CD4-positive, alpha-beta memory T cell (primary cell): ENCODE data around the gene NFE2L3. TPM values are rescaled to one million over a fixed set of nuclear protein-coding genes. Genes with fewer than 3 reads are reported as not detected.

Experiments used
- CTCF ChIA-PET: fragments of 350-600 bp; sonication (Branson Sonifier 250); formaldehyde crosslinking; loops from one replicate; lab custom pipeline; 2021; ENCODE audit warnings: inconsistent platforms; ENCODE audit not compliant: partially characterized antibody; lab: Charles Lee
- POLR2A ChIA-PET: fragments of 350-600 bp; sonication (Branson Sonifier 250); formaldehyde crosslinking; loops from one replicate; lab custom pipeline; 2021; ENCODE audit not compliant: partially characterized antibody; lab: Charles Lee
- DNase-seq, 5 donors: peaks; one replicate each; pipeline versions ENCODE4 v3.0.0 to v3.0.0-alpha.2; 2020 to 2022; ENCODE audit warnings: mixed read lengths in 1 of 5
- H3K27ac ChIP-seq: one replicate; pipeline ENCODE4 v1.7.0; 2013; ENCODE audit warnings: low read depth, low read length
- H3K27me3 ChIP-seq: 2 replicates; pipeline ENCODE4 v1.7.0; 2013; ENCODE audit warnings: mild to moderate bottlenecking, low read length, moderate library complexity; ENCODE audit not compliant: insufficient read depth
- H3K36me3 ChIP-seq: 2 replicates; pipeline ENCODE4 v1.7.0; 2013; ENCODE audit warnings: mild to moderate bottlenecking, low read length, moderate library complexity; ENCODE audit not compliant: insufficient read depth
- H3K4me1 ChIP-seq: 2 replicates; pipeline ENCODE4 v1.7.0; 2013; ENCODE audit warnings: mild to moderate bottlenecking, low read length, moderate library complexity; ENCODE audit not compliant: insufficient read depth
- H3K4me3 ChIP-seq, 2 donors: one replicate each; pipeline ENCODE4 v1.7.0; 2013; ENCODE audit warnings: low read length in 2 of 2, mild to moderate bottlenecking in 1 of 2
- H3K9me3 ChIP-seq, 2 donors: one replicate each; pipeline ENCODE4 v1.7.0; 2013; ENCODE audit warnings: low read length in 2 of 2, control low read depth in 1 of 2; ENCODE audit not compliant: control insufficient read depth in 1 of 2
- H3K27ac Mint-ChIP-seq, 7 donors: one replicate each; pipeline ENCODE4 v1.8.0; 2020 to 2021; ENCODE audit warnings: mixed read lengths in 7 of 7, mild to moderate bottlenecking in 6 of 7, inconsistent platforms in 3 of 7, moderate library complexity in 3 of 7
- H3K27me3 Mint-ChIP-seq, 2 donors: one replicate each; pipeline ENCODE4 v1.8.0; 2020 to 2021; ENCODE audit warnings: mixed read lengths in 2 of 2
- H3K36me3 Mint-ChIP-seq, 2 donors: one replicate each; pipeline ENCODE4 v1.8.0; 2020 to 2021; ENCODE audit warnings: mixed read lengths in 2 of 2, inconsistent platforms in 1 of 2, mild to moderate bottlenecking in 1 of 2
- H3K4me1 Mint-ChIP-seq, 4 donors: one replicate each; pipeline ENCODE4 v1.8.0; 2020 to 2021; ENCODE audit warnings: mixed read lengths in 4 of 4, mild to moderate bottlenecking in 1 of 4
- H3K4me3 Mint-ChIP-seq, 8 donors: one replicate each; pipeline ENCODE4 v1.8.0; 2020 to 2021; ENCODE audit warnings: mixed read lengths in 8 of 8, mild to moderate bottlenecking in 7 of 8, moderate library complexity in 6 of 8, inconsistent platforms in 3 of 8
- H3K9me3 Mint-ChIP-seq, 8 donors: one replicate each; pipeline ENCODE4 v1.8.0; 2020 to 2021; ENCODE audit warnings: mixed read lengths in 8 of 8, mild to moderate bottlenecking in 5 of 8, inconsistent platforms in 3 of 8, moderate library complexity in 1 of 8
- intact Hi-C: fragments of 100-400 bp; cut with micrococcal nuclease; formaldehyde crosslinking; loops from one replicate; pipeline ENCODE4 v1.15.1; 2023
- polyA plus RNA-seq, 2 donors: library from polyadenylated mRNA; unstranded; fragments of 300-500 nt; fragmentation: Illumina TruSeq; gene quantifications; one replicate each; pipeline ENCODE4 v1.2.3, GENCODE V29; 2021
- total RNA-seq, 2 experiments: library from RNA; stranded (reverse); gene quantifications; one replicate each; pipeline ENCODE4 v1.2.3, GENCODE V29; 2021

NFE2L3 gene, protein sequence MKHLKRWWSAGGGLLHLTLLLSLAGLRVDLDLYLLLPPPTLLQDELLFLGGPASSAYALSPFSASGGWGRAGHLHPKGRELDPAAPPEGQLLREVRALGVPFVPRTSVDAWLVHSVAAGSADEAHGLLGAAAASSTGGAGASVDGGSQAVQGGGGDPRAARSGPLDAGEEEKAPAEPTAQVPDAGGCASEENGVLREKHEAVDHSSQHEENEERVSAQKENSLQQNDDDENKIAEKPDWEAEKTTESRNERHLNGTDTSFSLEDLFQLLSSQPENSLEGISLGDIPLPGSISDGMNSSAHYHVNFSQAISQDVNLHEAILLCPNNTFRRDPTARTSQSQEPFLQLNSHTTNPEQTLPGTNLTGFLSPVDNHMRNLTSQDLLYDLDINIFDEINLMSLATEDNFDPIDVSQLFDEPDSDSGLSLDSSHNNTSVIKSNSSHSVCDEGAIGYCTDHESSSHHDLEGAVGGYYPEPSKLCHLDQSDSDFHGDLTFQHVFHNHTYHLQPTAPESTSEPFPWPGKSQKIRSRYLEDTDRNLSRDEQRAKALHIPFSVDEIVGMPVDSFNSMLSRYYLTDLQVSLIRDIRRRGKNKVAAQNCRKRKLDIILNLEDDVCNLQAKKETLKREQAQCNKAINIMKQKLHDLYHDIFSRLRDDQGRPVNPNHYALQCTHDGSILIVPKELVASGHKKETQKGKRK
- total RNA-seq: 1 to 10 TPM; 7.5 to 7.9 TPM
- 1 to 10 TPM; 7.9 to 9.6 TPM for polyA plus RNA-seq

DNA sequence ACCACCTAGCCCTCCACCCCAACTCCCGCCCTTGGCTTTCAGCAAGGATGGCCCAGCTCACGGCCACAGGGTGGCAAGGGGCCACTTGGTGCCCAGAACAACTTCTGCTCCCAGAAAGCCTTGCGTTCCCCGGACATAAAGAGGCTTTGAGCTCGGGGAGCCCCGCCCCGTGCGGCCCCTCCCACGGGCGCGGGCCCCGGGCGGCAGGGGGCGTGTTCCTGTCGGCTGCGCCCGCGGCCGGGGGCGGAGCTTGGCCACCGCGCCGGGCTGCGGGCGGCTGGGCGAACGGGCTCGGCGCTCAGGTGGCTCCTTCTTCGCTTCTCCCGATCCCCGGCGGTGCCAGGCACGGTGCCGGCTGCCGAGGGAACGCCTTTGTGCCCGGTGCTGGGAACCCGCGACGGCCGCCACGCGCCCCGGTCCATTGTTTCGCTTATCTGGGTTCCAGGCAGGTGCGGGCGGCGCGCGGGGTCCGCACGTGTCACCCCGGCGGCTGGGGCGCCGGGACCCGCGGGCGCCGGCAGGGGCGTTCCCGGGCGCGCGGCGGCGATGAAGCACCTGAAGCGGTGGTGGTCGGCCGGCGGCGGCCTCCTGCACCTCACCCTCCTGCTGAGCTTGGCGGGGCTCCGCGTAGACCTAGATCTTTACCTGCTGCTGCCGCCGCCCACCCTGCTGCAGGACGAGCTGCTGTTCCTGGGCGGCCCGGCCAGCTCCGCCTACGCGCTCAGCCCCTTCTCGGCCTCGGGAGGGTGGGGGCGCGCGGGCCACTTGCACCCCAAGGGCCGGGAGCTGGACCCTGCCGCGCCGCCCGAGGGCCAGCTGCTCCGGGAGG, at the start of gene NFE2L3:
TSS of gene NFE2L3 (plus strand) at position 246 of the 829 bp plus-strand sequence. CDS start at position 547, 301 bp downstream.
- no peaks in the 10 kb centered on the region for H3K27me3 ChIP-seq
- CTCF ChIA-PET: interaction anchor here (0.9 to 4.0 kb wide), 17 partner anchors 8 to 260 kb away, joined by 3 to 32 read pairs (median 4); no protein-coding TSS in a partner anchor
- peaks cover 42 to 56% (median 49%) of the 10 kb centered on the region in 4 donors for H3K4me1 Mint-ChIP-seq
- peak within 1 kb of the TSS; percentile 94 to 98 (median 96) for H3K27ac Mint-ChIP-seq
- no peaks in the 10 kb centered on the region for H3K9me3 ChIP-seq
- H3K27me3 Mint-ChIP-seq: no peaks in the 10 kb centered on the region
- intact Hi-C loops: loop anchor here (1.0 to 5.0 kb wide), 4 partner anchors 15 to 201 kb away; partner anchors contain the start of gene HNRNPA2B1
- peak within 1 kb of the TSS; percentile 89 to 93 for H3K4me3 ChIP-seq
- POLR2A ChIA-PET: interaction anchor here (0.7 to 4.4 kb wide), 17 partner anchors 9 to 259 kb away, joined by 3 to 223 read pairs (median 8); partner anchors contain the start of genes CBX3, HNRNPA2B1 and SNX10
- H3K36me3 Mint-ChIP-seq: peaks cover 0 to 14% of the 10 kb centered on the region in 2 donors
- H3K9me3 Mint-ChIP-seq: peaks cover 0 to 1% (median 0%) of the 10 kb centered on the region in 8 donors
- peaks cover 52% of the 10 kb centered on the region for H3K4me1 ChIP-seq
- peak; percentile 80 to 84 (median 81) for DNase-seq
- peak within 1 kb of the TSS; percentile 91 to 99 (median 96) for H3K4me3 Mint-ChIP-seq
- H3K27ac ChIP-seq: peak within 1 kb of the TSS; percentile 79
- no peaks in the 10 kb centered on the region for H3K36me3 ChIP-seq

DNA sequence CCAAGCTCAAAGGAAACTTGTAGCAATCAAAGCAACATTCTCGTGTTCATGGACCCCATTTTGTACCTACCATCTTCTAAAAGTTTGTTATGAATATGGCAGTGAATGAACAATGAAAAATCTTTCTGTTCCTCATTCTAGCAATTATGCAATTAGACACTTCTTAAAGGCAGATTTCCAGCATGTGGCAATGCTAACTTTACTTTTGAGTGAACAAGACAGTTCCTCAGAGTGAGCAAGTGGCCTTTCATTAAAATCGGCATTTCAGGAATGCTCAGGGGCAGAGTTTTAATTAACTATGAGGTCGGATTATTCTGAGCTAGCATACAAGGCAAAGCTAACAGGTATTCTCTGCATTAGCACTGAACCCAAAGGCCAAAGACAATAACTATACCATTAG, 48.4 kb upstream of the NFE2L3 start:
- H3K27me3 Mint-ChIP-seq: no peaks in the 10 kb centered on the region
- no peak for DNase-seq
- Histone ChIP-seq H3K36me3 (no peaks in the 10 kb centered on the region), H3K4me3 (no peak overlapping the region), H3K9me3 (no peaks in the 10 kb centered on the region), H3K27ac (no peak overlapping the region), H3K4me1 (peaks cover 18% of the 10 kb centered on the region), H3K27me3 (no peaks in the 10 kb centered on the region)
- intact Hi-C loops: no loop called here
- H3K36me3 Mint-ChIP-seq: no peaks in the 10 kb centered on the region
- H3K4me3 Mint-ChIP-seq: no peak overlapping the region
- ChIA-PET POLR2A (no interaction called here), CTCF (interaction anchor here (2.3 to 3.3 kb wide), 2 partner anchors 13 to 94 kb away, joined by 5 to 19 read pairs; no protein-coding TSS in a partner anchor)
- no peak overlapping the region for H3K27ac Mint-ChIP-seq
- peaks cover 4 to 26% (median 9%) of the 10 kb centered on the region in 4 donors for H3K4me1 Mint-ChIP-seq
- peaks cover 0 to 2% (median 0%) of the 10 kb centered on the region in 8 donors for H3K9me3 Mint-ChIP-seq

DNA sequence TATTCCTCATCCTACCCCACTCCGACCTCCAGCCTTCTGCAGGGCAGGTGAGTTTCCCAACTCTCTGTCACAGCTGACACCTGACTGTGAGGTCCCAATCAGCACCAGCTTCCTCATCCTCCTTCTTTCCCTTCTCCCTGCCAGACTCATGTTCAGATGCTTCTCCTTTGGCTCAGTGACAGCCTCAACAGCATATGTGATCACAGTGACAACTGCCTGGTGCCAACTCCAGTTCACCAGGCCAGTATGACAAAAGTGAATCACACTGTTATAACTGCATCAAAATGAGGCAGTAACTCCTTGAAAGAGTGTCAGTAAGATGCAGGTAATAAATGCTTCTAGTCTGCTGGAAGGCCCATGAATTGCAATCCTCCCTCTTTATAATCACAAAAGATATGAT, 46.8 kb upstream of the NFE2L3 start:
- POLR2A ChIA-PET: no interaction called here
- Histone ChIP-seq H3K36me3 (no peaks in the 10 kb centered on the region), H3K4me1 (peaks cover 17% of the 10 kb centered on the region), H3K27me3 (no peaks in the 10 kb centered on the region), H3K9me3 (no peaks in the 10 kb centered on the region), H3K4me3 (no peak overlapping the region), H3K27ac (no peak overlapping the region)
- Mint-ChIP-seq H3K9me3 (peaks cover 0 to 2% (median 0%) of the 10 kb centered on the region in 8 donors), H3K36me3 (no peaks in the 10 kb centered on the region), H3K4me1 (peaks cover 4 to 21% (median 9%) of the 10 kb centered on the region in 4 donors), H3K27ac (peak overlapping the region in 1 of 7 donors; percentile 7), H3K4me3 (no peak overlapping the region), H3K27me3 (no peaks in the 10 kb centered on the region)
- intact Hi-C loops: no loop called here
- CTCF ChIA-PET: interaction anchor here (1.3 to 3.3 kb wide), 3 partner anchors 13 to 92 kb away, joined by 3 to 19 read pairs (median 5); no protein-coding TSS in a partner anchor
- DNase-seq: no peak

DNA sequence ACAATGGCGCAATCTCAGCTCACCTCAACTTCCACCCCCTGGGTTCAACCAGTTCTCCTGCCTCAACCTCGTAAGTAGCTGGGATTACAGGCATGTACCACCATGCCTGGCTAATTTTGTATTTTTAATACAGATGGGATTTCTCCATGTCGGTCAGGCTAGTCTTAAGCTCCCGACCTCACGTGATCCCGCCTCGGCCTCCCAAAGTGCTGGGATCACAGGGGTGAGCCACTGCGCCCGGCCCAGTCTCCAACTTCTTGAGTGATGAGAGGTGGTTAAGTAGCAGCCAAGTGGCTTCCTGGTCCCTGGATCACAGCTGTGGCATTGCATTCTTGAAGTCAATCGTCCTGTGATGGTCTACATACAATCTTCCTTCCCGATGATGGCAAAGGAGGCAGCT, 46.1 kb upstream of the NFE2L3 start:
- no peaks in the 10 kb centered on the region for H3K36me3 Mint-ChIP-seq
- Histone ChIP-seq H3K4me1 (peaks cover 17% of the 10 kb centered on the region), H3K27ac (no peak overlapping the region), H3K27me3 (no peaks in the 10 kb centered on the region), H3K4me3 (no peak overlapping the region), H3K9me3 (no peaks in the 10 kb centered on the region), H3K36me3 (no peaks in the 10 kb centered on the region)
- intact Hi-C loops: loop anchor here (1.0 kb wide), 1 partner anchor 9 kb away; no protein-coding TSS in a partner anchor
- peaks cover 0 to 2% (median 0%) of the 10 kb centered on the region in 8 donors for H3K9me3 Mint-ChIP-seq
- H3K4me1 Mint-ChIP-seq: peaks cover 4 to 15% (median 9%) of the 10 kb centered on the region in 4 donors
- H3K27me3 Mint-ChIP-seq: no peaks in the 10 kb centered on the region
- POLR2A ChIA-PET: no interaction called here
- CTCF ChIA-PET: interaction anchor here (1.0 to 3.3 kb wide), 3 partner anchors 14 to 210 kb away, joined by 3 to 19 read pairs (median 3); no protein-coding TSS in a partner anchor
- no peak overlapping the region for H3K4me3 Mint-ChIP-seq
- H3K27ac Mint-ChIP-seq: no peak overlapping the region
- no peak for DNase-seq

DNA sequence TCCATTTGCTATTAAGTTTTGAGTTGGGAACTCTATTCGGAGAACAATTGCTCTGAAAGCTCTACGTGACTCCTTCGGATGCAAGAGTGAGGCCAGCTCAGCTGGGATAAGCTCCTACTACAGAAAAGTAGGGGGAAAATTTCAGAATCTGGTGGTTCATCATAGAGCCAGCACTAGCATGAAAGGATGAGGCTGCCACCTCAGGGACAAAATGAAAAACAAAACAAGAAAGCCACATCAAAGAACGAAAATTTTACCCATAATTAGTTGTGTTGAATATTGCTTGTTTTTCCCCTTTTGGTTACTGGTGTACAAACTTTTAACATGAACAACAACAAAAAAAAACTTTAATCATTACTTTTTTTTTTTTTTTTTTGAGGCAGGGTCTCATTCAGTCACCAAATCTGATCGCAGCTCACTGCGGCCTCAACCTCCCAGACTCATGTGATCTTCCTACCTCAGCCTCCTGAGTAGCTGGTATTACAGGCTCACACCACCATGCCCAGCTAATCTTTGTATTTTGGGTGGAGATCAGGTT, 39.7 kb upstream of the NFE2L3 start:
- peak overlapping the region in 2 of 8 donors; percentile 17 to 39 for H3K4me3 Mint-ChIP-seq
- H3K36me3 Mint-ChIP-seq: no peaks in the 10 kb centered on the region
- no peaks in the 10 kb centered on the region for H3K9me3 Mint-ChIP-seq
- no peak overlapping the region for H3K27ac ChIP-seq
- peak in 4 of 5 donors; percentile 22 to 38 (median 31) for DNase-seq
- intact Hi-C loops: loop anchor here (1.0 to 5.0 kb wide), 2 partner anchors 21 to 35 kb away; no protein-coding TSS in a partner anchor
- ChIA-PET POLR2A (interaction anchor here (1.1 to 2.0 kb wide), 4 partner anchors 14 to 40 kb away, joined by 3 to 8 read pairs (median 4); partner anchors contain the start of gene NFE2L3), CTCF (interaction anchor here (0.7 to 7.2 kb wide), 14 partner anchors 8 to 253 kb away, joined by 3 to 116 read pairs (median 4); no protein-coding TSS in a partner anchor)
- no peaks in the 10 kb centered on the region for H3K9me3 ChIP-seq
- H3K36me3 ChIP-seq: no peaks in the 10 kb centered on the region
- peak overlapping the region in 6 of 7 donors; percentile 20 to 61 (median 30) for H3K27ac Mint-ChIP-seq
- no peaks in the 10 kb centered on the region for H3K27me3 ChIP-seq
- H3K4me3 ChIP-seq: no peak overlapping the region
- H3K4me1 ChIP-seq: peaks cover 16% of the 10 kb centered on the region
- H3K27me3 Mint-ChIP-seq: no peaks in the 10 kb centered on the region
- peaks cover 6 to 14% (median 9%) of the 10 kb centered on the region in 4 donors for H3K4me1 Mint-ChIP-seq

DNA sequence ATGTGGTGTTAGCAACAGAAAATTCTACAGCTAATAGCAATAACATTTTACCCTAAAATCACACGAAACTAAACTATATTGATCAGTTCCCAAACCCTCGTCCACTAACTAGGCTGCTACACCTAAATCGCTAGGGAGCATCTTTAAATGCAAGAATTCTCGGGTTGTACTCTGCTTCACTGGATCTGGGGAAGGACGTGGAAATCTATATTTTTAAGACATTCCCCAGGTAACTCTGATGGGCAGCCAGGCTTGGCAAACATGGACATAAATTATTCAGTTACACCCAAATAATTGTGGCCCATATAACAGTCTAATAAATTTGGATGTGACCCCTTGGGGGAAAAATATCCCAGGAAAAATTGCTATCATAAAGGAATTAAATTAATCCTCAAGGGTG, 36.3 kb upstream of the NFE2L3 start:
- Mint-ChIP-seq H3K4me3 (no peak overlapping the region), H3K9me3 (no peaks in the 10 kb centered on the region), H3K27me3 (peaks cover under 1 to 2% of the 10 kb centered on the region in 2 donors), H3K36me3 (no peaks in the 10 kb centered on the region), H3K27ac (no peak overlapping the region), H3K4me1 (peaks cover 6 to 14% (median 10%) of the 10 kb centered on the region in 4 donors)
- no peaks in the 10 kb centered on the region for H3K9me3 ChIP-seq
- intact Hi-C loops: no loop called here
- no peaks in the 10 kb centered on the region for H3K27me3 ChIP-seq
- peaks cover 16% of the 10 kb centered on the region for H3K4me1 ChIP-seq
- ChIA-PET POLR2A (no interaction called here), CTCF (interaction anchor here (3.7 kb wide), 1 partner anchor 26 kb away, joined by 20 read pairs; no protein-coding TSS in a partner anchor)
- H3K27ac ChIP-seq: no peak overlapping the region
- H3K36me3 ChIP-seq: no peaks in the 10 kb centered on the region
- no peak overlapping the region for H3K4me3 ChIP-seq
- no peak for DNase-seq
